GM12801 (cell line): Measurements from ENCODE around the gene GANAB.

ENCODE experiments used
- CTCF ChIP-seq: IDR thresholded peaks from one replicate; pipeline ENCODE4 v1.5.1; 2011; ENCODE audit warnings: control low read depth; ENCODE audit not compliant: insufficient read length; ENCODE audit errors: extremely low read depth

The GANAB gene

GRCh38 chr11:62591448-62592145, 54.8 kb downstream of the GANAB start, which contains the start of gene TUT1:
TSS of gene TUT1 (minus strand) at chr11:62591523. CDS start at chr11:62591485, 38 bp downstream.
- no peak for TF ChIP-seq CTCF

GRCh38 chr11:62588966-62589637, 57.3 kb downstream of the GANAB start:
- TF ChIP-seq CTCF: no peak

GRCh38 chr11:62580959-62581715, 65.3 kb downstream of the GANAB start:
- TF ChIP-seq CTCF: no peak

- TF ChIP-seq CTCF: no peak
These were observed 67.2 kb downstream of the GANAB start for GRCh38 chr11:62579252-62579651.

- TF ChIP-seq CTCF: no peak
These were observed 67.9 kb downstream of the GANAB start for GRCh38 chr11:62578541-62578940.

DNA sequence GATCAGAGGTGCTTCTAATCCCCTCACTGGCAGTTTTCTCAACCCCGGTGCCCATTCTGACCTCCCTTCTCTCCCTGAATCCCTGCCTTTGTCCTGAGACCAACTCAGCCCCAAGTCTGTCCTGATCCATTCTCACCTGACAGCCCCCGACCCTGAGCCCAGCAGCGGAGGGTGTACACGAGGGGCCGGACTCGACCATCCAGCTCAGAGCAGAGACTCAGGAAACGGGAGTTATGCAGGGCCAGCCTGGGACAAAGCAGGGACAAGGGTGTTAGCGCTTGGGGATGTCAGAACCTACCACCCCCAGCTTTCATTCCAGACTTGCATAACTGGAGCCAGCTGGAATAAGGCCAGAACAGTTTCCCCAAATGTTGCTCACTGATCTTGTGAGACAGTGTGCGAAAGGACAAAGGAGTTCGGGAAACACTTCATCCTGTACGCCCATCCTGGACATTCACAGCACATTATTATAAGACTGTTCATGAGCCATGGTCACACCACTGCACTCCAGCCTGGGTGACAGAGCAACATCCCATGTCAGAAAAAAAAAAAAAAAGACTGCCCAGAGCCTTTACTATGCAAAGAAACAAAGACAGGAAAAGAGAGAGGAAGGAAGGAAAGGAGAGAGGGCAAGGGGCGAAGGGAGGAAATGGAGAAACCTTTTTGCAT, 69.2 kb downstream of the GANAB start:
- TF ChIP-seq CTCF: no peak

DNA sequence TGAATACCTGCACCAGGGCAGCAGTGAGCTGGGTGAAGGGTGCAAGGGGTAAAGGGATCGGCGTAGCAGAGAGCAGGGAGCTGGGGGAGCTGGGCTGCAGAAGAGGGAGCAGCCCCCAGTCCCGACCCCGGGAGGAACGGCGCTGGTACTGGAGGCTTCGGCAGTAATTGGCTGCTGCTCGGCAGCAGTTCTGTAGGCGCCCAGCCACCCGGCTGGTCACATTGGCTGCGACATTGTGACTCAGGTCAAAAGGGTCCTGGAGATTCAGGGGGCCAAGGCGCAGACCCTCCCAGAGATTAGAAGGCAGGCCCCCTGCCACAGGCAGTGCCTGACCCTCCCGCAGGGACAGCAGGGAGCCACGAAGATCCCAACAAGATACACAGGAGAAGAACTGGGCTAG, 70.6 kb downstream of the GANAB start:
- no peak for TF ChIP-seq CTCF
